ENCODE results near the gene RAPGEF1.

The RAPGEF1 gene, protein sequence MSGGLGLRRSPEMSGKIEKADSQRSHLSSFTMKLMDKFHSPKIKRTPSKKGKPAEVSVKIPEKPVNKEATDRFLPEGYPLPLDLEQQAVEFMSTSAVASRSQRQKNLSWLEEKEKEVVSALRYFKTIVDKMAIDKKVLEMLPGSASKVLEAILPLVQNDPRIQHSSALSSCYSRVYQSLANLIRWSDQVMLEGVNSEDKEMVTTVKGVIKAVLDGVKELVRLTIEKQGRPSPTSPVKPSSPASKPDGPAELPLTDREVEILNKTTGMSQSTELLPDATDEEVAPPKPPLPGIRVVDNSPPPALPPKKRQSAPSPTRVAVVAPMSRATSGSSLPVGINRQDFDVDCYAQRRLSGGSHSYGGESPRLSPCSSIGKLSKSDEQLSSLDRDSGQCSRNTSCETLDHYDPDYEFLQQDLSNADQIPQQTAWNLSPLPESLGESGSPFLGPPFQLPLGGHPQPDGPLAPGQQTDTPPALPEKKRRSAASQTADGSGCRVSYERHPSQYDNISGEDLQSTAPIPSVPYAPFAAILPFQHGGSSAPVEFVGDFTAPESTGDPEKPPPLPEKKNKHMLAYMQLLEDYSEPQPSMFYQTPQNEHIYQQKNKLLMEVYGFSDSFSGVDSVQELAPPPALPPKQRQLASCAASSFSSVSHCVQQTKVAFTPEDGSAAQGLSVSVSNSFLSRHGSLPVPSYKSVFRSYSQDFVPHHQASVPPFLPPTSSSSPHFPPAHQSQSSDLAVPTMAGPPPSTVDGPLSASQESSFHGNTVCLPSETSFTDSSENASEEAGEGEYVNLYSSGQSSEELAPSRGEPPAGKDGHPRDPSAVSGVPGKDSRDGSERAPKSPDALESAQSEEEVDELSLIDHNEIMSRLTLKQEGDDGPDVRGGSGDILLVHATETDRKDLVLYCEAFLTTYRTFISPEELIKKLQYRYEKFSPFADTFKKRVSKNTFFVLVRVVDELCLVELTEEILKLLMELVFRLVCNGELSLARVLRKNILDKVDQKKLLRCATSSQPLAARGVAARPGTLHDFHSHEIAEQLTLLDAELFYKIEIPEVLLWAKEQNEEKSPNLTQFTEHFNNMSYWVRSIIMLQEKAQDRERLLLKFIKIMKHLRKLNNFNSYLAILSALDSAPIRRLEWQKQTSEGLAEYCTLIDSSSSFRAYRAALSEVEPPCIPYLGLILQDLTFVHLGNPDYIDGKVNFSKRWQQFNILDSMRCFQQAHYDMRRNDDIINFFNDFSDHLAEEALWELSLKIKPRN (N-terminal part only)

DNA sequence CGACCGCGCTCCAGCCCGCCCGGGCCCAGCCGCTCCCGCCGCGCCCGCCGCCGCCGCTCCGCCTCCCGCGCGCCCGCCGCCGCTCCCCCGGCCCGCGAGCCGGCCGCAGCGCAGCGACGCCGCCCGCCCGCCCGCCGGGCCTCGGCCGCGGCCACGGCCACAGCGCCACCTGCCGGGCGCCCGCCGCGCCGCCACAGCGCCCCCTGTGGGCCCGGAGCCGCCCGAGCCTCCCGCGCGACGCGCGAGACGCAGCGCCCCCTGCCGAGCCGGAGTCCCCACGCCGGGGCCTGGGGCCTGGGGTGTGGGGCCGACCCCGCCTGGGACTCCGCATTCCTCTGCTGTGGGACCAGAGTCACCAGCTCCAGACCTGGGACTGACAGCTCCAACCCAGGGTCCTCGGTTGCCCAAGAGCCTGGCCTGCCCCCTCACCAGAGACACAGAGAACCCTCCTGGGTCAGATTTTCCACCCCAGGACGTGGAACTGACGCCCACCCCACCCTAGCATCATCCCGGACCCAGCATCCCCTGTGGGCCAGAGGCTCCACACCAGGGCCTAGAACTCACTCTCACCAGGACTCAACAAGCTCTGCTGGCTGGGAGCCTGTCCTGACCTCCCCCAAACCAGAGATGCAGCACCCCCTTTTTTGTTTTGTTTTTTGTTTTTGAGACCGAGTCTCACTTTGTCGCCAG, at the start of gene RAPGEF1:
RAPGEF1 (minus strand) TSS at position 118 of the 690 bp plus-strand sequence. CDS start 246 bp downstream, outside the sequence.
- in situ Hi-C loops (cut with HindIII; ENCODE audit: low pct_unique_long_range_greater_than_20kb, low sequenced_read_pairs): no loop called here
- no peak for TF ChIP-seq JUND (IDR thresholded peaks at IDR 0.05; ENCODE audit: low read depth)
- peak; percentile 68 to 77 for DNase-seq (ENCODE audit: low read depth in 1 of 2, low spot score in 1 of 2)

DNA sequence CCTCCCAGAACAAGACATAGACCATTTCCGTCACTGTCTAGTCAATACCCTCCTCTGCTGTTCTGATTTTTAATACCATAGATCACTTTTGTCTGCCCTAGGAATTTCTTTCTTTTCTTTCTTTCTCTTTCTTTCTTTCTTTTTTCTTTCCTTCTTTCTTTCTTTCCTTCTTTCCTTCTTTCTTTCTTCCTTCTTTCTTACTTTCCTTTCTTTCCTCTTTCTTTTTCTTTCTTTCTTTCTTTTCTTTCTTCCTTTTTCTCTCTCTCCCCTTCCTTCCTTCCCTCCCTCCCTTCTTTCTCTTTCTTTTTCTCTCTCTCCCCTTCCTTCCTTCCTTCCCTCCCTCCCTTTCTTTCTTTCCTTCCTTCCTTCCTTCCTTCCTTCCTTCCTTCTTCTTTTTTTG, 49.0 kb upstream of the RAPGEF1 start:
- in situ Hi-C loops (cut with HindIII; ENCODE audit: low pct_unique_long_range_greater_than_20kb, low sequenced_read_pairs): no loop called here
- DNase-seq (ENCODE audit: low read depth in 1 of 2, low spot score in 1 of 2): no peak
- TF ChIP-seq JUND (IDR thresholded peaks at IDR 0.05; ENCODE audit: low read depth): no peak

DNA sequence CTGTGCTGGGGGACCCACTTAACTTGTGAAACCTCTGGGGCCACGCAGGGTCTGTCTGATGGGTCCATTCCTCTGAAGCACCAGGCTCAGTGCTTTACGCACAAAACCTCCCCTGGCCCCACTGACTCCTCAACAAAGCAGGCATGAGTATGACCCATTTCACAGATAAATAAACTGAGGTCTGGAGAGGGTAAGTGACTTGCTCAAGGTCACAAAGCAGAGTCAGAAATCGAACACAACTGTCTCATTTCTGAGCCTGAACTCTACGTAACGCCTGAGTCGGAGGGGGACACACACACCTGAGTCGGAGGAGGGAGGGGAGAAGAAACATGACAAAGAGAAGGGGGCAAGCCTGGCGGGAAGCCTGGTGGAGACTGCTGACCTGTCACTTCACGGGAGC, 48.0 kb upstream of the RAPGEF1 start:
- no peak for DNase-seq (ENCODE audit: low read depth in 1 of 2, low spot score in 1 of 2)
- in situ Hi-C loops (cut with HindIII; ENCODE audit: low pct_unique_long_range_greater_than_20kb, low sequenced_read_pairs): no loop called here
- TF ChIP-seq JUND (IDR thresholded peaks at IDR 0.05; ENCODE audit: low read depth): no peak

DNA sequence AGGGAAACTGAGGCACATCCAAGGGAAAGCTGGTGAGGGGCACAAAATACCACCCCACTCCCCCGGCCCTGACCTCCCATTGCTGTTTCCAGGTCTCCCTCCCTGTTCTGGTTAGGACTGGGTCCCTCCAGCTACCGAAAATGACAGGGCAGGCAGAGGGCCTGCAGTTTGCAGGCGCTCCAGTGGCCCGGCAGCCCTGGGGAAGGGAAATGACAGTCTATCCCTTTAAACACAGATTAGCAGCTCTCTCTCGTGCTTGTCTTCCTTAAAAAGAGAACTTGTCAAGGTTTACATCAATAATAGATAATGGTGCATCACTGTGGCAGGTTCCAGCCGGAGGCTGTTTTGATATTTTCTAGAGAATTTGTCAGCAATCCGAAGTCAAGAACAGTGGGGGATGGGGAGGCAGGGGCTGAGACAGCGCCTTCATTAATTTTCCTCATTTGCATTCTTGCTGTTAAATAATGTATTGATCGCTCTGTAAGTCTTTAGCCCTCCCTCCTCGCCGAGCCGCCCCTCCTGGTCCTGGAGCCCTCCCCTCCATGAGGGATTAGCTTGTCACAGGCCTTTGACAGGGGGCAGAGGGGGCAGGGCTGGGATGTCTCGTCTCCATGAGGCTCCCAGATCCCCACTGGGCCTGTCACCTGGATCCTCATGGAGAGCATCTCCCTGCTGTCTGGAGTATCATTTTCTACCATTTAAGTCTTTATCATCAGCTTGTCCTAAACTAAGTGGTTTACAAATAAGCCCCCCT, 45.0 kb upstream of the RAPGEF1 start:
- no peak for DNase-seq (ENCODE audit: low read depth in 1 of 2, low spot score in 1 of 2)
- no peak for TF ChIP-seq JUND (IDR thresholded peaks at IDR 0.05; ENCODE audit: low read depth)

DNA sequence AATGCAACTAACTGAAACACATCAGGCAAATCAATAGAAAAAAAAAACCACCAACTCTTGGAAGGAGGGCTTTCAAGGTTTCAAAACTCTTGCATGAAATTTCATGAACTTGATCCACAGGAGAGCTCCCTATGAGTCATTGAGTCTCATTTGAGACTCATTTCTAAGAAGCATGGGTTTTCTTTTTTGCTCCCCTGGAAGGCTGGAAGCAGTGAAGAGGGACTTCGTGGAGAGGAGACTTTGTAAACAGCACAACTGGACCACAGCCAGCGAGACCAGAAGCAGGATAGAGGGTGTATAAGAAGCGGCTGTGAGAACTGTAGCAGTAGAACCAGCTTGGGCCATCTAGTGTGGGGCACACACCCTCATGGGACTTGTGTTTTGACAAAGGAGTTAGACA, 41.2 kb upstream of the RAPGEF1 start:
- TF ChIP-seq JUND (IDR thresholded peaks at IDR 0.05; ENCODE audit: low read depth): no peak
- in situ Hi-C loops (cut with HindIII; ENCODE audit: low pct_unique_long_range_greater_than_20kb, low sequenced_read_pairs): no loop called here
- no peak for DNase-seq (ENCODE audit: low read depth in 1 of 2, low spot score in 1 of 2)

More for the DNA sequence above, 45.0 kb upstream of the RAPGEF1 start:
- in situ Hi-C loops (cut with HindIII; ENCODE audit: low pct_unique_long_range_greater_than_20kb, low sequenced_read_pairs): no loop called here

DNA sequence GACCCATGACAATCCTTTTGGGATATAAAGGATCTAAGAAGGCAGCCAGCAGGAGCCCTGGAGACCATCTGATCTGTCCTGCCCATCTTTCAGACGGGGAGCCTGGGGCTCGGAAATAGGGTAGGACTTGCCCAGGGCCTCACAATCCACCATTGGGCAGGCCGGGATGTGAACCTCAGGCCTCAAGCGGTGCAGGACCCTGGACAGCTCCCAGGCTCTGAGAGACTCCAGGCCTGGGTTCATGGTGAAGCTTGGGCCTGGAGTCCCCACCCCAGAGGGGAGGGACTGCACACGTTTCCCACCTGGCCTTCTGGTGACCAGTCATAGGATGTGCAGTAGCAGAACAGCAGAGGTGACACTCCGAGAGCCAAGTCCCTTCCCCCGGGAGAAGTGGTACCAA, 36.6 kb upstream of the RAPGEF1 start:
- in situ Hi-C loops (cut with HindIII; ENCODE audit: low pct_unique_long_range_greater_than_20kb, low sequenced_read_pairs): no loop called here
- DNase-seq (ENCODE audit: low read depth in 1 of 2, low spot score in 1 of 2): peak; percentile 67 to 85
- TF ChIP-seq JUND (IDR thresholded peaks at IDR 0.05; ENCODE audit: low read depth): no peak

DNA sequence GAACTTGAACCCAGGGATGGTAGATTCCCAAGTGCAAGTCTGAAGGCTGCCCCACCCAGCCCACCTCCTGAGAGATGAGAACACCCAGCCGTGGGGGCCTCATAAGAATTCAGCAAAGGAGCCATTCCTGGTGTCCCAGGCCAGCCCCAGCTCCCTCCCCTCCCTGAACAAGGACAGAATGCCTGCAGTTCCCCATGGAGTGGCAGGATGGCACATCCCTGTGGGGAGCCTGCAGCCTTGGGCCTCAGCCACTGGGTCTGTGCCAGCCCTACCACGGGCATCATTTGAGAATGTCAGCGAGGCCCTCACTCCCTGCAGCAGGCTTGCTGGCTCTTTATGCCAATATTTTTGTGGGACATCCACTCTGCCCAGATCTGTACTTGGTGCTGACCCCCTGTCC, 36.2 kb upstream of the RAPGEF1 start:
- TF ChIP-seq JUND (IDR thresholded peaks at IDR 0.05; ENCODE audit: low read depth): no peak
- DNase-seq (ENCODE audit: low read depth in 1 of 2, low spot score in 1 of 2): no peak
- in situ Hi-C loops (cut with HindIII; ENCODE audit: low pct_unique_long_range_greater_than_20kb, low sequenced_read_pairs): no loop called here

DNA sequence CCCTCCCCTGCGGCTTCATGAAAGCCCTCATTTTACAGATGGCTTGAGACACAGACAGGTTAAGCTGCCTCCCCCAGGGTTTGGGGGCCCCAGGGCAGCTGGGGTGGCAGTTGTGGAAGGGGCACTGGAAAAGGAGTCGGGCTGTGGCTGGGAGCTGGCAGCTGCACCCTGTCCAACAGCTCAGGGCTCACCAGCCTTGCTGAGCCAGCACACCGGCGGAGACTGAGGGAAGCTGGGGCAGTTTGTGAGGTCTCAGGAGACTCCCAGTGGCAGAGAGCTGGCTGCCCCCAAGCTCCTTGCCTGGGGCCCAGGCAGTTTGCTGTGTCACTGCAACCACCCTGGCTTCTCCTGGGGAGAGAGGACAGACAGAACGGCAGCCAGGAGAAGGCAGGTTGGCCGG, 34.8 kb upstream of the RAPGEF1 start:
- no peak for DNase-seq (ENCODE audit: low read depth in 1 of 2, low spot score in 1 of 2)
- in situ Hi-C loops (cut with HindIII; ENCODE audit: low pct_unique_long_range_greater_than_20kb, low sequenced_read_pairs): no loop called here
- no peak for TF ChIP-seq JUND (IDR thresholded peaks at IDR 0.05; ENCODE audit: low read depth)

DNA sequence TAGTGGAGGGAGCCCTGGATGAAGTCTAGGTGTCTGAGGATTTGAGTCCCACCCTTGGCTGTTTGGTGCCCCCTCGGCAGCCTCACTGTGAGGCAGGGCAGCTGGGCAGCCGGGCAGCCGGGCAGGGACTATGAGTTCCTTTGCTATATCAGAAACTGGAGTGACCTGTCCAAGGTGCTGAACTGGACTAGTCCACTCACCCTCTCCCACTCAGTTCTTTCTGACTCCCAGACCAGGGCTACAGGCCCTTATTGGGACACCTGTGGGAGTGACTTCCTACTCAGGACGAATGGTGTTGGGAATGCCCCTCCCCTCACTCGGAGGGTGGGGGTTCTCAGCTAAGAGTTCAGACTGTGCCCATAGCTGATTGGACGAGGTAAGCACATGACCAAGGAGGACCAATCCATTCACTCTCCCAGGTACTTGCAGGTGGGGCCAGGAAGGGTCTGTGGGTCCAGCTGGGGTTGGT, 34.1 kb upstream of the RAPGEF1 start:
- in situ Hi-C loops (cut with HindIII; ENCODE audit: low pct_unique_long_range_greater_than_20kb, low sequenced_read_pairs): no loop called here
- TF ChIP-seq JUND (IDR thresholded peaks at IDR 0.05; ENCODE audit: low read depth): no peak
- DNase-seq (ENCODE audit: low read depth in 1 of 2, low spot score in 1 of 2): peak; percentile 90 to 91

DNA sequence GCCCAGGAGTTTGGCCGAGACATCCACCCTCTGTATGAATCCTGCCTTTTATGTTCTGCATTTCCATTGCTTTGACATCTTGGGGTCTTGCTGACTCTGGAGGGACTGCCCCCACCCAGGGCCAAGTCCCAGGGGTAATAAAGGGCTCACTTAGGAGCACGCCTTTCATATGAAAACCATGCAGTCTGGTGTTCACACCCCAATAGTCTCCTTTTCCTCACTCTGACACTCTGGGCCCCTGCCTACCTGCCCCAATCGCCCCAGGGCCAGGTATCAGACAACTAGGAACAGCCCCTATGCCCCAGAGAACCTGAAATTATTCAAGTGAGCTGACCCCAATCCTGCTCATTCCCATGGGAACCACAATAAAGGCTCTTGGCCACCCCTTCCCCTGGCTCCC, 33.1 kb upstream of the RAPGEF1 start:
- no peak for TF ChIP-seq JUND (IDR thresholded peaks at IDR 0.05; ENCODE audit: low read depth)
- DNase-seq (ENCODE audit: low read depth in 1 of 2, low spot score in 1 of 2): no peak
- in situ Hi-C loops (cut with HindIII; ENCODE audit: low pct_unique_long_range_greater_than_20kb, low sequenced_read_pairs): no loop called here

DNA sequence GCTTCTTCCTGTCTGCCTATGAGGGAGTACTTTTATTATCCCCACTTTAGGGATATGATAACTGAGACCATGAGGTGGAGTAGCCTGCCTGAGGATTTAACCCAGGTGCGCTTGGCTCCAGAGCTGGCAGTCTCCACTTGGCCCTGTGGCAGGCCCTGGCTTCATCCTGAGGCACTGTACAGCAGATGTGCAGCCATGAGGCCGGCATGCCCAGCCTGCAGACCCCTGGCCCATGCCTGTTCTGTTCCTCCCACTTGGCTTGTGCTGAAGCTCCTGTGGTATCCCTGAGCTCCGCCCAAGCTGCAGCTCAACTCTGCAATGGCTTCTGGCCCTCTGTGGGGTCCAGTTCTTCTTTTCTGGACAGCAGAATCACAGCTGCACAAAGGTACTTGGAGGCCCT, 31.8 kb upstream of the RAPGEF1 start:
- in situ Hi-C loops (cut with HindIII; ENCODE audit: low pct_unique_long_range_greater_than_20kb, low sequenced_read_pairs): no loop called here
- TF ChIP-seq JUND (IDR thresholded peaks at IDR 0.05; ENCODE audit: low read depth): no peak
- no peak for DNase-seq (ENCODE audit: low read depth in 1 of 2, low spot score in 1 of 2)

Data from T47D (cell line).